Islet precursor cell (in vitro differentiated cells): Measurements from ENCODE around the gene MXRA8.
"Not testable (repeated sequence)": the region's sequence is repeated elsewhere in the genome, so short reads cannot be mapped to it uniquely, and the experiment has no call there.

Experiments used
- DNase-seq: peaks from one replicate; pipeline ENCODE4 v3.0.0-alpha.2; 2018

Gene MXRA8

DNA sequence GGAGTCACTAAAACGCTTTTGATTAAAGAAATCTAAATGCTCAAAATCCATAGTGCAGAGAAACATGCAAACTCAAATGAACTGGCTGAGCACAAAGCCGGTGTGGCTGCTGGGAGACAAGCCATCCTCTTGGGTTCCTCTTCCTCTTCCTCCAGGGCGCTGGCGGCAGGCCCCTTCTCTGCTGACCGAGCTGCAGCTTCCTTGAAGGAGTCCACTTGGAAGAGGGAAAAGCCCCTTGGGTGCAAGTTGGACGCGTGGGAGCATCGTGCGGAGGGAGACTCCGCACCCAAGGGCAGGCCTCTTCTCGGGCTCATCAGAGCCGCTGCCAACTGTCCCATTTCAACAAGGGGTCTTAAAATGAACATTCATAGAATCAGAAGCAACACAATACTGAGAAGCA, 32.9 kb upstream of the MXRA8 start:
- DNase-seq = no peak

DNA sequence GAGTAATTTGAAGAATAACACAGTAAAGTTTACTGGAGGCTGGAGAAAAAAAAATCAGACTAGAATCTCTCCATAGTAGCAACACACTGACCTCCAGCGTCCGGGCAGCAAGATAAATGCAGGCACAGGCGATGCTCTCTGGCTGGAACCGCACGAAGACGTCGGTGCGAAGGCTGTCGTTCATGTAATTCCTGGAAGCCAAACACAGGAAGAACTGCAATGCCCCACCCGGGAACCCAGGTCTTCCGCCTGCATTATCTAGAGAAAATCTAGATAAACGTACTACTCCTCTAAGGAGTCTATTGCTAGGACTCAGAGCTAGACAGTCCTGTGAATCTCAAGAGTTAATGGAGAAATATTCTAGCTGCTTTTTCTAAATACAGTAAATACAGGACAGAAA, 32.3 kb upstream of the MXRA8 start:
- DNase-seq = no peak

DNA sequence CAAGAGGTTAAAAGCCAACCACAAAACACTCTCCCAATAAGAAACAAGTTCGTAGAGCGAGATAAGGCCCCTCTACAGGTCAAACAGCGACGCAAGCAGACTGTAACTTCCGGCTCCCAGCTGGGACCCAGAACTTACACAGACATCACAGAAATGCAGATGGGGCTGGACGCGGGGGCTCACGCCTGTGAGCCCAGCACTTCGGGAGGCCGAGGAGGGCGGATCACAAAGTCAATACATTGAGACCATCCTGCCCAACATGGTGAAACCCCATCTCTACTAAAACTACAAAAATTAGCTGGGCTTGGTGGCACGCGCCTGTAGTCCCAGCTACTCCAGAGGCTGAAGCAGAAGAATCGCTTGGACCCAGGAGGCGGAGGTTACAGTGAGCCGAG, 29.7 kb upstream of the MXRA8 start:
- DNase-seq = no peak

DNA sequence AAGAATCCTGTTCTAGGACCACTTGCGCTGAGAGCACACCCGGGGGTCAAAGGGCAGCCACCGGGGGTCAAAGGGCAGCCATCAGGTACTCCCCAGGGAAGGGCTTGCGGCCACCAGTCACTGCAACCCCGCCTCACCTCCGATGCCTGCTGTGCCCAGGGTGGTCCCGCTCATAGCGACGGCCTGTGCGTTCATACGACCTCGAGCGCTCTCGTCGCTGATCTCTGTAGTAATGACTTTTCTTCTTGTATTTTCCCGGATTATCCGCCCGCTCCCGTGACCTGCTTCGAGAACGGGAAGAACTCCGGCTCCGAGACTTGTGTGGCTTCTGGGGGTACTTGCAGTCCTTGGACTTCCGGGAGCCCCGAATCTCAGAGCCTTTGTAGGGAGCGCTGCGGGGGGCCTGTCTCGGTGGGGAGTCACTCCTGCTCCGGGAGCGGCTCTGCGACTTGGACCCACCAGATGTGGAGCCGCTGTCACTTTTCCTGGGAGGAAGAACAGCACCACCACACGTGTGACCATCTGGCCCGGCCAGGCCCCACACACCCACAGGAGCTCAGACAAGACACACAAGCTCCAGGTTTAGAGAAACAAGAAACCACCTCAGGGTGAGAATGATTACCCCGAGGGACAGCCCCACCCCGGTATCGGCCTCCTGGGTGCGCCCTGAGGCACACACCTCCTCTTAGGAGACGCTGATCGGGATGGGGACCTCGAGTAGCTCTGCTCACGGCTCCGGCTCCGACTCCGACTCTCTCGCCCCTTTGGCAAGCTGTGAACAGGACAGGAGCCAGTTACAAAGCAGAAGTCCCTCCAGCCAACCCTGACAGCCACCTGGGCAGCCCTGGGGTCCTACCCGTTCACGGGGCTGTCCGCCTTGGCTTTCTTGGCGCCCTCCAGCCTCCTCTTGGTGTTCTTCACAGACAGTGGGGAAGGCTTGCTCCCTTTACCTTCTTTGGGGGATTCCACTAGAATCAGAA, 29.0 kb upstream of the MXRA8 start:
- no peak for DNase-seq

DNA sequence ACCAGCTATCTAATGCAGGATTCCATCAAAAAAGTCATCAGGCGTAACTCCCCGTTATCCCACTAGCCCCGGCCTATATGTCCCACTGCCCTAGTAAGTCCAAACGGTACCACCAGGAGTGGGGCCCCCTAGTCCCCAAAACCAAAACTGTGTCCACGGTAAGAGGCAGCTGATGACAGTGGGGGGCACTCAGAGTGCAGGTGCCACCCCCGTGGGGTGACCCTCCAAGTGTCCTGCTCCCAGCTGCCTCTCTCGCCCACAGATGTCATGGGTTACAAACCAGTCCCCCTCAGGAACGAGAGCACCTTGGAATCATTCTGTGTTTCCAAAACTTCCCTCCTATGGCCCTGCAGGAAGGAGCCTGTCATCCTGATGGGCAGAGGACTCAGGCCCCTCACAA, 27.6 kb upstream of the MXRA8 start:
- DNase-seq = no peak

DNA sequence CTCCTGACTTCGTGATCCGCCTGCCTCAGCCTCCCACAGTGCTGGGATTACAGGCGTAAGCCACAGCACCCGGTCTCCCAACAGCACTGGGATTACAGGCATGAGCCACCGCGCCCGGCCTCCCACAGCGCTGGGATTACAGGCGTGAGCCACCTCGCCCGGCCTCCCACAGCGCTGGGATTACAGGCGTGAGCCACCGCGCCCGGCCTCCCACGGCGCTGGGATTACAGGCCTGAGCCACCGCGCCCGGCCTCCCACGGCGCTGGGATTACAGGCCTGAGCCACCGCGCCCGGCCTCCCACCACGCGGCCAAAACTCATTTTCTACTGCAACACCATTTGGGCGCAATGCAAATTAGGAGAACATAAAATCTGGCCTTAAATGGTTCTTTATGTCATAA, 27.0 kb upstream of the MXRA8 start:
- DNase-seq = not testable (repeated sequence)

DNA sequence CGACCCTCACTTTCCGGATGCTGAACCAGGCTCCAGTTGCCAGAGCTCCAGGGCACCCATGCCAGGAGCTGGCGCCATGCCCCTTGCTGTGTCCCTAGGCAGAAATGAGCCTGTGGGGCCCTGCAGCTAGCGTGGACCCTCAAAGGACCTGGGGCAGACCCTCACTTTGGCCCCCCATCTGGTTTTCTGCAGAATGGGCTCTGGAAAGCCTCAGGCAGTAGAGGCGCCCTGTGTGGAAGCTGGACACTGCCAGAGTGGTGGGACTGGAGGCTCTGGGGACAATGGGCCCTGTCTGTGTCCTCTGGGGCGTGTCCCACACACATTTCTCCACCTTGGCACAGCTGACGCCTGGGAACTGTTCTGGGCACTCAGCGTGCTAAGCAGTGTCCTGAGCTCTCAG, 22.9 kb upstream of the MXRA8 start:
- DNase-seq = no peak

DNA sequence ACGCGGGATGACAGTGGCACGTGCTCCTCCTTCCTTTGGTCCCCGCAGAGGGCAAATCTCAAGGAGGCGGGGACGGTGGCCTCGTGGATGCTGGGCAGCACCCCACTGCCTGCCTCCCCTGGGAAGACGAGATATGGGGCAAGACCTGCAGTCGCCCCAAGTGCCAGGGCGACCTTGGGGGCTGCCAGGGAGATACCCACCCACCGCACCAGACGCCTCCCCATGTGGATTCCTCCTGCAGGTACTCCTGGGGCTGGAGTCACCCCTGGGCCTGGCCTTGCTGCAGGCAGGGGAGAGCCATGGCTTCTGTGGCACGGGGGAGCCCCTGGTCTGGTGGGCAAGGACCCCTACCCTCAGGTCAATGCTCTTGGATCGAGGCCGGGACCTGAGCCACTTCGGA, 22.5 kb upstream of the MXRA8 start:
- no peak for DNase-seq

DNA sequence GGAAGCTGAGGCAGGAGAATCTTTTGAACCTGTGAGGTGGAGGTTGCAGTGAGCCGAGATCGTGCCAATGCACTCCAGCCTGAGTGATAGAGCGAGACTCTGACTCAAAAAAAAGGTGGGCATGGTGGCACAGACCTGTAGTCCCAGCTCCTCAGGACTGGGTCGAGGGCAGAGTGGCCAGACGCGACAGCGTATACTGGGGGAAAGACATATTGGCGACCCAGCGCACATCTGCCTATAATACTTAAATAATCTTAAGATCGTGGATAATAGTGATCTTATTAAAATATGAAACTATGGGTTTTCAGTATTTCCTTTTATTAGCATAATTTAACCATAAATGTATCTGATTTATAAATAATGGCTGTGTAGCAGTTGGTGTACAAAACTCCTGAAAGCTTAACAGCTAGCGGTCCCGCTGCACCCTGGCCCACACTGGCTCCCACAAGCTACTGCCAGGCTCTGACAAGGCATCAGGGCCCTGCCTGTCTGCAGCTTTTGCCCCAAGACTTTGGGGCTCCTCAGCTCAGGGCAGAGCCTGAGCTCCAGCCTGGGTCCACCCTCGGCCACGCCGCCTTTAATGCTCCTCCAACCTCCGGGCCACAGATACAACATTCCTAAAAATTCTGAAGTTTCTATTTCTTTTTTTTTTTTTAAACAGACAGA, 19.3 kb upstream of the MXRA8 start:
- DNase-seq = no peak

DNA sequence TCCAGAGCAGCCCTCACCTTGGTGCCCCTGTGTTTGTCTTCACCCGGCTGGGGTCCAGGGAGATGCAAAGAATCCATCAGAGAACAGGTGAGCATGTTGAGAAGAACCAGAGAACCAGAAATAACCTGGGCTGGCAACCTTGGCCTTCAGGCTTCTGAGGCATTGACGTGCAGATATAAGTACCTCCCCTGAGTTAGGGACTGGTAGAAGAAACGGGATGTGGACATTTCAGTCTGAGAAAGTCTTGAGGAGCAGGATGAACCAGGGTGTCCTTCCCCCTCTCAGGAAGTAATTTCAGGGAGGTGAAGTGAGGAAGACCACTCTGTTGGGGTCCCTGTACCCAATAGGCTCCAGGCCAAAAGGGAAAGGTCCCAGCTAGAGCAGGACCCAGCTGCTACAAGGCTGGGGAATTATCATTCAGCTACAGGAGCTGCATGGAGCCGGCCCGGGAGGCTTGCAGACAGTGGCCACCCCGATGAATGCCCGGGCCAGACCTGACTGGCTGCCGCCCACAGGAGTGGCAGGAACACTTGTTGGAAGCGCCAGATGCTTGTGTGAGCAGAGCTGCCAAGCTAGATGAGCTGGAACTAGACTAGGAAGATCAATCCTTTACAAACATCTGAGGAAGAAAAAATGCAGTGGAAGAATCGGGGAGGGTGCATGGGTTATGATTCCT, 18.3 kb upstream of the MXRA8 start:
- no peak for DNase-seq

DNA sequence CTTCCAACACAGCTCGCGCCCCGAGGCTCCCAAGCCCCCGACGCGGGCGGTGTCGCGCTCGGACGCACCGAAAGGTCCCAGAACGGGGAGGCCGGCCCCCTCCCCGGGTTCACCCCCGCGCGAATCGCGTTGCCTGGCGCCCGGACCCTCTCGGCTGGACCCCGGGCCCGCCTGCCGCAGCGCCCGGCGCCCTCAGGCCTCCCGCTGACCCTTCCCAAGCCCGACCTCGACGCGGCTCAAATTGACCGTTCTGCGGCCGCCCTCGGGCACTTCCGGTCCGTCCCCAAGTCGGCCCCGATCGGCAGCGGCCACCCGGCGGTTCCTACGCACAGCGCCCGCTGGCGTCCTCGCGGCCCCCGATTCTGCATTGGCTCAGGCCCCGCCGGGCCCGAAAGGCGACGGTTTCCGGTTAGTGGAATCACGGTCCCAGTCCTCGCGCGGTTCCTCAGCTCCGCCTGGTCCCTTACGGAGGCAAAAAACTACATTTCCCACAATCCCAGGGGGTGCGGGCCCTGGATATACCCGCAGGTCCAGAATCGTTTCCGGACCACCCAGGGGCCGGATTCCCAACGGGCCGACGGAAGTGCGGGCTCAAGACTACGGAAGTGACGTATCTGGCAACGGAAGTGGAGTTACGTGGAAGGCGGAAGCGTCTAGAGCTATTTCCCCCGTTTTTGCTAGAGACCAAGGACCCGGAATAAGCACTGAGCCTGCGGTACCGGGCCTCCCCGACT, 16.7 kb upstream of the MXRA8 start, which contains the start of gene AURKAIP1:
Gene AURKAIP1 (minus strand): TSS at position 279 of the 734 bp plus-strand sequence. CDS start 451 bp downstream, outside the sequence.
- DNase-seq = peak; percentile 100

DNA sequence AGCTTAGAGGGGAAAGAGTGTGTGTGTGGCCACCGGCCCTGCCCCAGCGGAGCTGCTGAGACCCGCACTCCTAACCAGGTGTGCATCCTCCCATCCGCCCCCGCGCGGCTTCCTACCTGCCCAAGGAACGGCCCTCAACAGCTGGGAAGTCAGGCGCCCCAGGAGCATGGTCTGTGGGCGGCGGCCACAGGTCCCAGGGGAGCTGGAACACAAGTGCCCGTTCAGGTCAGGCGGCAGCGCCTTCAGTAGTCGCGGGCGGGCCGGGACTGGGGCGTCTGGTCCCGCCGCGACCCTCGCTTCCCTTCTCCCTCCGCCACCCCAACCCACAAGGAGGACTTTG, 16.2 kb upstream of the MXRA8 start:
- no peak for DNase-seq

DNA sequence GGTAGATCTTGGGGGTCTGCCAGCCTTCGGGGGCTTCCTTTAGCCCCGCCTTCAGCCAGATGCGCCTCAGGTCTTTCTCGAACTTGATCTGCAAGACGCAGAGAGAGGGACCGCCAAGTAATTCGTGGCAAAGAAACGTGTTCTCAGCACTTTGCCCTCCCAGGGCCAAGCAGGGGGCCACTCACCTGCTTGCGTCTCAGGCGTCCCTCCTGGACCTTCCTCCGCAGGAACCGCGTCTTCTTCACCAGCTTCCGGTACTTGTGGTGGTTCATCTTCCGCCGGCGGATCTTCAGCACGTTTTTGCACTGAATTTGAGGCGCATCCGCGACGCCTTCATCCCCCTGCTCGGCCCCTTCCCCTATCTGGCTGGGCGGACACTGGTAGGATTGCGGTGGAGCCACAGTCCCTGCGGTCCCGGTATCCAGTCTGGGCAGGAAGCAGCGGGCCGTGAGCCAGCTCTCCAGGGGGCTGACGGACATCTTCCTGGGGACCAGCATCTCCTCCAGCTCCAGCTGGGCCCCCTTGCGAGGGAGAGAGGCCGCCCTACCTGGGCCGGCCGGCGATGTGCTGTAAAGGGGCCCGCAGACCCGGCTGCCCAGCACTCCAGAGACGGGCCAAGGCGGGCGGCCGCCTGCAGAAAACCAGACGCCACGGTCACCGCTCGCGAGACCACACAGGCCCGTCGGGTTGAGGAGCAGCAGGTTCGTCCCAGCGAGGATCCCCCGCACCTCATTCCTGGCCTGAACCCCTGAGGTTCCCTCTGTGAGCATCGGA, 15.6 kb upstream of the MXRA8 start:
- DNase-seq = no peak

DNA sequence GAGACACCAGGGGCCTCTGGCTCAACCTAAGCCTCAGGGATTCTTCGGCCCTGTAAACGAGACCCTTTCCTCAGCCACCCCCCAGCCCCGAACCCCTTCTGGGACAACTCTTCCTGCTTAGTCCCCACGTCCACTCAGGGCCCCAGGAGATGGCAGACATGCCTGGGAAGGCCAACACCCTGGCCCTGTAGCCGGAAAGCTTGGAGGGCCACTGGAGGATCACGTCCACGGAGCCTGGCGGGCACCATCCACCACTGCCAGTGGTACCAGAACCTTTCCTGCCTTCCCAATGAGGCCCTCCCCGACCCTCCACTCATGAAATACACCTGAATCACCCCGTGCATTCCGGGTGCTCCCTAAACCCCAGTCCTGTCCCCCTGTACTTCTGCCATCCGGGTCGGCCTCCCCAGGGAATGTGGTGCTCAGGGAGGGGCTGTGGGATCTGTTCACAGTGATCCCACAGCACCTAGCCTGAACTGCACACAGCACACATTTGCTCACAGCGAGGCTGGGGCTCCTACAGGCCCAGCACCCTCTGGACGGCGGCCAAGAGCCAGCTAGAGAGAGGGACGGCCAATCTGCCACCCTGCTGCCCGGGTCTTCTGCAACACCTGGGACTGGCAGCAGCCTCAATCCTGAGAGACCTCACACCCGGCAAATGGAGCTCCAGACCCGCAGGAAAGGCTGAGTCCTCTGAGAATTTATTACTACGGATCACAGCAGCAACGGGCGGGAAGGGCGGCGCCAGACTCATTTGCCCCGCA, 14.9 kb upstream of the MXRA8 start:
- DNase-seq = no peak

DNA sequence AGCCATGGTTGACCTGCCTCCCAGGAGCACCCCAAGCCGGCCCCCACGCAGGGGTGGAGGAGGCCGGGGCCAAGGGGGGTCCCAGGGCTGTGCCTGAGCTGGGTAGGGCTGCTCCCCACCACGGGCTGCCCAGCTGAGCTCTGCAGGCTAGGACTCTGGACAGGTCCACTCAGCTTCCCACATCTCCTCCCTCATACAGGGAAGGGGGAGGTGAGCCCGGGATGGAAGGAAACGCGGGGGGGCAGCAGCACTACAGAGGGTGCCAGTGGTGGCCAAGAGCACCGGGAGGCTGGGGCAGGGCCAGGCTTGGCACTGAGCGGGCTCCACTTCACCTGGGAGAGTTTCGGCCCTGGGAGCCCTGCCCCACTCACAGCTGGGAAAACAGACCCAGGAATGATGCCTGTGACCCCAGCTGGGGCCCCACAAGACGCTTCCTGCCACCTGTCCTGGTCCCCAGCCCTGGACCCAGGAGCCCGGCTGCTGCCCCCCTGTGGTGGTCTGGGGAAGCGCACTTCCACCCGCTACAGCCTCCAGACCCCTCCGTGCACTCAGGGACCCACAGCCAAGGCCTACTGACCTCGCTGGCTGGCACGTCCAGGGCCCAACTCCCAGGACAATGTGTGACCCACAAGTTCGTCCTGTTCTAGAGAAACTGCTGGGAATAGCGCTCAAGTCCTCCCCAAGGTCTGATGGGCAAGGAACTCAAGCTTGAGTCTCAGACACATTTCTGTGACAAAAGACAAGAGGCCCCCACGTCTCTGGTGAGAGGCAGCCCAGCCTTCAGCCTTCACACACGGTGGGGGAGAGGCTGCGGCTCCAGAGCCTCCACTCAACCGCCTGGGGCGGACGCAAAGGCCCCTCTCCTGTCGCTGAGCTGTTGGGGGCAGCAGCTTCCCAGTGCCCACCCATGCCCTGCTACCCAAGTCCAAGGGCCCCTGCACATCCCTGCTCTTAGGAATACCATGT, 13.7 kb upstream of the MXRA8 start:
- peak; percentile 86 for DNase-seq

DNA sequence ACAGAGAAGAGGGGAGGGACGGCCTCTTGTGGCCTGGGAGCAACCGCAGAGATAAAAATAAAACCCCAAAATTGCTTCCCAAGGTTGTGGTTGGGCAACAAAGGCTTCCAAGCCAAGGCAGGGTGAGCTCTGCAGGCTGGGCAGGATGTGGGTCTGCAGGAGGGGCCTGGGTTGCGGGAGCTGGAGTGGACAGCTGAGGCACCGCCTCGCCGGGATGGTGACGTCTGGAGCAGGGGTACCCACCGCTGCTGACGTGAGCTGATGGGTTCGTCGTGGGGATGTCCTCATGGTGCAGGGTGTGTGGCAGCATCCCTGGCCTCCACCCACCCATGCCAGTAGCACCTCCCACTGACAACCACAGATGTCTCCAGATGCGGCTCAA, 13.0 kb upstream of the MXRA8 start:
- no peak for DNase-seq

DNA sequence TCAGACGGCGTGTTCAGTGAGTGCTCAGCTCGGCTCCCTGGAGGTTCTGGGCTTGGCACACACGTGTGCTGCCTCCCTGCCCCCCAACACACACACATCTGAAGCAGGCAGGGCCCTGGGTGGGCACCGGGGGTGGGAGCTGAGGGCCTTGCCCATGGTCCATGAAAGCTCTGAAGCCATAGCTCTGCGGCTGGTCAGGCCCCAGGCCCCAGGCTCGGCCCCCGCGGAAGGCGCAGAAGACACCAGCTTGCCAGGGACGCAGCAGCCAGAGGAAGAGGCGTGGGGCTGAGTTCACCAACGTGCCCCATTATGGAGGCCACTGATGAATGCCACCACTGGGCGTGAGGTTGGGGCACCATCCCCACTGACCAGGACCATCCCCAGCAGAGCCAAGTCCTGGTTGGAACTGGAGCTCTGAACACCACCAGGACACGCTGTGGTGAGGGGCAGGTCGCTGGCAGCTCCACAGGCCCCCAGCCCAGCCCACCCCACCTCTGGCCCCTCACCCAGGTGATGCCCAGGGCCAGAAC, 12.5 kb upstream of the MXRA8 start:
- DNase-seq = no peak

DNA sequence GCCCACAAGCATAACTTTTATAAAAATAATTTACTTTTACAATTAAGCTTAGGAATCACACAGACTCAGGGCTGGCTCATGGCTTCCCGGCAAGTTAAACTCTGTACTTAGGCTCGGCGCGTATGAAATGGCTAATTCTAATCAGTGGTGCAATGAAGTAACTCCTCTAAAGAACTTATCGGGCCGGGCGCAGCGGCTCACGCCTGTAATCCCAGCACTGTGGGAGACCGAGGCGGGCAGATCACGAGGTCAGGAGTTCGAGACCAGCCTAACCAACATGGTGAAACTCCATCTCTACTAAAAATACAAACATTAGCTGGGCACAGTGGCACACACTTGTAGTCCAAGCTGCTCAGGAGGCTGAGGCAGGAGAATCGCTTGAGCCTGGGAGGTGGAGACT, 11.7 kb upstream of the MXRA8 start:
- DNase-seq = not testable (repeated sequence)

DNA sequence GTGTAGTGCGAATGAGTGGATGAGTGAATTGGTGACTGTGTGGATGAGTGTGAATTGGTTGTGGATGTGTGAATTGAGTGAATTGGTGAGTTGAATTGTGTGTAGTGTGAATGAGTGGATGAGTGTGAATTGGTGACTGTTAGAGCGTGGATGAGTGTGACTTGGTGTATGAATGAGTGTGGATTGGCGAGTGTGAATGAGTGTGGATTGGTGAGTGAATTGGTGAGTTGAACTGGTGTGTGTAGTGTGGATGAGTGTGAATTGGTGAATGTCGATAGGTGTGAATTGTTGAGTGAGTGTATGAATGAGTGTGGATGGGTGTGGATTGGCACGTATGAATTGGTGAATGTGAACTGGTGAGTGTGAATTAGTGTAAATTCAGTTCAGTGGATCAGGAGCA, 9.0 kb upstream of the MXRA8 start:
- DNase-seq = no peak

DNA sequence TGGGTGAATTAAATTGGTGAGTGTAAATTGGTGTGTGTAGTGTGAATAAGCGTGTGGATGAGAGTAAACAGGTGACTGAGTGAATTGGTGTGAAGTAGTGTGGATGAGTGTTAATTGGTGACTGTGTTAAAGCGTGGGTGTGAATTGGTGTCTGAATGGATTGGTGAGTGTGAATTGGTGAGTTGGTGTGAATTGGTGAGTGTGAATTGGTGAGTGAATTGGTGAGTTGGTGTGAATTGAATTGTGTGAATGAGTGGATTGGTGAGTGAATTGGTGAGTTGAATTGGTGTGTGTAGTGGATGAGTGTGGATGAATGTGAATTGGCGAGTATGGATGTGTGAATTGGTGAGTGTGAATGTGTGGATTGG, 8.3 kb upstream of the MXRA8 start:
- no peak for DNase-seq
